ENCODE results near the gene MAP3K5.
"Not testable (repeated sequence)": the region's sequence is repeated elsewhere in the genome, so short reads cannot be mapped to it uniquely, and the experiment has no call there.

Gene MAP3K5

GRCh38 chr6:136792410-136793262, at the start of gene MAP3K5:
TSS of gene MAP3K5 (minus strand) at chr6:136792477. CDS start at chr6:136792157, 320 bp downstream.
- DNase-seq = peak; percentile 38

GRCh38 chr6:136840276-136841001, 48.2 kb upstream of the MAP3K5 start:
- no peak for DNase-seq

- no peak for DNase-seq
Measured at GRCh38 chr6:136831873-136832562, 39.7 kb upstream of the MAP3K5 start.

GRCh38 chr6:136826216-136826615, 33.9 kb upstream of the MAP3K5 start:
- no peak for DNase-seq

GRCh38 chr6:136823128-136823660, 30.9 kb upstream of the MAP3K5 start:
- no peak for DNase-seq

GRCh38 chr6:136822376-136823127, 30.3 kb upstream of the MAP3K5 start, which contains the start of gene PEX7:
TSS of gene PEX7 (plus strand) at chr6:136822592. CDS start at chr6:136822666, 74 bp downstream.
- peak; percentile 40 for DNase-seq

GRCh38 chr6:136822046-136822375, 29.7 kb upstream of the MAP3K5 start:
- no peak for DNase-seq

- DNase-seq = no peak
Measured at GRCh38 chr6:136820561-136820960, 28.3 kb upstream of the MAP3K5 start.

GRCh38 chr6:136816656-136817055, 24.4 kb upstream of the MAP3K5 start:
- DNase-seq = no peak

GRCh38 chr6:136815608-136816007, 23.3 kb upstream of the MAP3K5 start:
- not testable (repeated sequence) for DNase-seq

GRCh38 chr6:136812174-136812573, 19.9 kb upstream of the MAP3K5 start:
- no peak for DNase-seq

GRCh38 chr6:136811272-136811671, 19.0 kb upstream of the MAP3K5 start:
- no peak for DNase-seq

GRCh38 chr6:136809091-136809860, 17.0 kb upstream of the MAP3K5 start:
- DNase-seq = no peak

- no peak for DNase-seq
Measured at GRCh38 chr6:136803608-136804007, 11.3 kb upstream of the MAP3K5 start.

GRCh38 chr6:136801581-136801980, 9.3 kb upstream of the MAP3K5 start:
- DNase-seq = no peak

GRCh38 chr6:136798044-136798443, 5.8 kb upstream of the MAP3K5 start:
- DNase-seq = no peak

GRCh38 chr6:136795996-136796395, 3.7 kb upstream of the MAP3K5 start:
- no peak for DNase-seq

- DNase-seq = no peak
Measured at GRCh38 chr6:136795386-136795785, 3.1 kb upstream of the MAP3K5 start.

- DNase-seq = no peak
Measured at GRCh38 chr6:136793363-136793762, 1.1 kb upstream of the MAP3K5 start.

- DNase-seq = no peak
Measured at GRCh38 chr6:136792095-136792409, 225 bp downstream of the MAP3K5 start.

- DNase-seq = no peak
Measured at GRCh38 chr6:136791296-136792094, 782 bp downstream of the MAP3K5 start.
